K562 (cell line): Measurements from ENCODE around the gene SVEP1. TPM values are rescaled to one million over a fixed set of nuclear protein-coding genes. Genes with fewer than 3 reads are reported as not detected.

Experiments used
- ARID2 ChIP-seq: fragments of 450-650 bp; IDR thresholded peaks from 2 replicates; pipeline ENCODE4 v1.6.1; 2017; ENCODE audit warnings: antibody characterized with exemption, mild to moderate bottlenecking
- BCLAF1 ChIP-seq, 2 experiments: fragments of 450-650 bp in 1 of 2; IDR thresholded peaks; 2 replicates each; pipeline ENCODE4 v1.6.1; 2011 to 2017; ENCODE audit warnings: low read depth in 2 of 2, antibody characterized with exemption in 1 of 2, borderline replicate concordance in 1 of 2, low read length in 1 of 2, mild to moderate bottlenecking in 1 of 2, mixed read lengths in 1 of 2; ENCODE audit not compliant: control insufficient read depth in 1 of 2
- CC2D1A ChIP-seq: fragments of 450-650 bp; IDR thresholded peaks from 2 replicates; pipeline ENCODE4 v1.6.1; 2017; ENCODE audit warnings: mild to moderate bottlenecking
- DEAF1 ChIP-seq: fragments of 450-650 bp; formaldehyde crosslinking; IDR thresholded peaks from 2 replicates; pipeline ENCODE4 v1.4.0; 2020; ENCODE audit warnings: mild to moderate bottlenecking, moderate library complexity
- FOS ChIP-seq: IDR thresholded peaks from 3 replicates; pipeline ENCODE4 v1.6.1; 2011; ENCODE audit not compliant: insufficient read length; ENCODE audit errors: extremely low read depth
- HEY1 ChIP-seq: fragments of 250-450 bp; sonication (Bioruptor Pico); IDR thresholded peaks from 2 replicates; pipeline ENCODE4 v1.5.0; 2020; ENCODE audit warnings: mild to moderate bottlenecking, moderate library complexity, borderline replicate concordance
- HMG20B ChIP-seq: fragments of 250-450 bp; sonication (Bioruptor Pico); IDR thresholded peaks from 2 replicates; pipeline ENCODE4 v1.5.0; 2021; ENCODE audit warnings: mild to moderate bottlenecking
- HMGXB4 ChIP-seq: sonication (generic); formaldehyde crosslinking; IDR thresholded peaks from 2 replicates; pipeline ENCODE4 v1.8.1; 2023; ENCODE audit warnings: mild to moderate bottlenecking, missing genetic modification reagents
- KDM1A ChIP-seq, 2 experiments: fragments of 450-650 bp; IDR thresholded peaks; 2 replicates each; pipeline ENCODE4 v1.6.1; 2016; ENCODE audit warnings: mild to moderate bottlenecking in 2 of 2
- MCM7 ChIP-seq, 2 experiments: fragments of 450-650 bp; IDR thresholded peaks; 2 replicates each; pipeline ENCODE4 v1.6.1; 2016 to 2018
- MECOM ChIP-seq: fragments of 250-450 bp; sonication (Bioruptor Pico); IDR thresholded peaks from 2 replicates; pipeline ENCODE4 v1.8.0; 2022; ENCODE audit warnings: inconsistent platforms
- POLR2H ChIP-seq: IDR thresholded peaks from 2 replicates; pipeline ENCODE4 v1.6.1; 2016; ENCODE audit warnings: missing genetic modification characterization, low read depth, mild to moderate bottlenecking, control low read depth, missing compliant biosample characterization, moderate library complexity
- RBFOX2 ChIP-seq: fragments of 200-400 bp; formaldehyde crosslinking; IDR thresholded peaks from 2 replicates; pipeline ENCODE4 v1.6.1; 2017; ENCODE audit warnings: low read depth, mild to moderate bottlenecking, low read length, moderate library complexity
- RUNX1 ChIP-seq: sonication (generic); IDR thresholded peaks from 2 replicates; pipeline ENCODE4 v1.6.1; 2016; ENCODE audit warnings: antibody characterized with exemption, low read depth
- SAFB2 ChIP-seq: fragments of 200-400 bp; formaldehyde crosslinking; IDR thresholded peaks from 2 replicates; pipeline ENCODE4 v1.6.1; 2018; ENCODE audit warnings: borderline replicate concordance, low read length, low read depth, moderate library complexity; ENCODE audit not compliant: severe bottlenecking
- SMAD2 ChIP-seq: fragments of 150-350 bp; IDR thresholded peaks from 2 replicates; pipeline ENCODE4 v1.6.1; 2014; ENCODE audit warnings: low read depth, mild to moderate bottlenecking, low read length
- SMAD4 ChIP-seq: fragments of 250-450 bp; sonication (Bioruptor Pico); conservative IDR thresholded peaks from 2 replicates; pipeline ENCODE4 v1.8.0; 2021; ENCODE audit warnings: inconsistent platforms, mild to moderate bottlenecking, moderate library complexity
- SNAPC5 ChIP-seq: fragments of 250-450 bp; sonication (Bioruptor Pico); IDR thresholded peaks from 2 replicates; pipeline ENCODE4 v1.8.0; 2021; ENCODE audit warnings: moderate library complexity, mild to moderate bottlenecking, inconsistent platforms
- SOX6 ChIP-seq: fragments of 450-650 bp; IDR thresholded peaks from 2 replicates; pipeline ENCODE4 v1.6.1; 2014; ENCODE audit warnings: mild to moderate bottlenecking
- STAG1 ChIP-seq: sonication (generic); formaldehyde crosslinking; IDR thresholded peaks from 2 replicates; pipeline ENCODE4 v1.5.0; 2020; ENCODE audit warnings: missing genetic modification reagents, borderline replicate concordance
- TAF9B ChIP-seq: fragments of 450-650 bp; IDR thresholded peaks from 2 replicates; pipeline ENCODE4 v1.6.1; 2018; ENCODE audit warnings: mild to moderate bottlenecking; ENCODE audit not compliant: partially characterized antibody
- ZBTB43 ChIP-seq: sonication (generic); formaldehyde crosslinking; IDR thresholded peaks from 2 replicates; pipeline ENCODE4 v1.8.0; 2023; ENCODE audit warnings: mild to moderate bottlenecking, missing genetic modification reagents
- polyA plus RNA-seq, 8 experiments: library from polyadenylated mRNA; depleted of rRNA in 4 of 8; stranded (reverse) in 5 of 8; unstranded in 3 of 8; fragments of >200 nt; fragmentation: Nextera tagmentation in 2 of 8; fragmentation: Illumina TruSeq in 1 of 8; extraction: Ambion mirVana in 2 of 8; extraction: Trizol in 1 of 8; gene quantifications; 2 replicates each; pipeline versions ENCODE4 v1.2.1 to v1.2.3, GENCODE V29; 2011 to 2014; ENCODE audit warnings: inconsistent platforms in 1 of 8, missing spikeins in 1 of 8
- total RNA-seq, 7 experiments: library from RNA; depleted of rRNA in 6 of 7; stranded (reverse); fragments of >200 nt in 6 of 7; fragmentation: Illumina TruSeq in 2 of 7; extraction: Trizol in 2 of 7; gene quantifications; 2 replicates each; pipeline versions ENCODE4 v1.2.1 to v1.2.3, GENCODE V29; 2011 to 2021; ENCODE audit warnings: low replicate concordance in 1 of 7

SVEP1 gene
- total and polyA plus RNA-seq, 9 of the 15 experiments (the other 6 are each of a cell fraction or from before 2014, with no cell fraction given) = 0.20 to 0.84 (median 0.43) TPM

- TF ChIP-seq BCLAF1 (IDR thresholded peaks at IDR 0.05; ENCODE audit: borderline replicate concordance in 1 of 2, control insufficient read depth in 1 of 2, low read depth in 2 of 2, low read length in 1 of 2) = no peak
- TF ChIP-seq SMAD4 (CRISPR knock-in tag) = peak; percentile 98
- TF ChIP-seq TAF9B = no peak
- no peak for TF ChIP-seq SAFB2
- TF ChIP-seq MECOM (CRISPR knock-in tag) = peak; percentile 88
- no peak for TF ChIP-seq STAG1 (CRISPR knock-in tag)
- TF ChIP-seq SOX6 = peak; percentile 99
- TF ChIP-seq RBFOX2 = no peak
- no peak for TF ChIP-seq ZBTB43 (CRISPR knock-in tag)
- TF ChIP-seq ARID2 = no peak
- TF ChIP-seq RUNX1 = peak; percentile 82
- no peak for TF ChIP-seq FOS
- no peak for TF ChIP-seq SMAD2
- TF ChIP-seq POLR2H = no peak
- TF ChIP-seq HEY1 = peak; percentile 88; the same call in 1 of the 2 replicates
- TF ChIP-seq HMGXB4 (CRISPR knock-in tag) = no peak
- TF ChIP-seq CC2D1A = peak; percentile 99
- TF ChIP-seq HMG20B (CRISPR knock-in tag) = no peak
- no peak for TF ChIP-seq DEAF1 (CRISPR knock-in tag)
- TF ChIP-seq MCM7 (IDR thresholded peaks at IDR 0.05) = no peak
- TF ChIP-seq KDM1A (IDR thresholded peaks at IDR 0.05) = peak; percentile 98 to 99
- TF ChIP-seq SNAPC5 (CRISPR knock-in tag) = no peak
Observed at GRCh38 chr9:110371411-110372007, 208.0 kb downstream of the SVEP1 start (continued).
